Esophagus muscularis mucosa (tissue), 4 donors: ENCODE measurements around the gene ABI2.

Experiments
- CTCF ChIP-seq, 3 experiments: fragments of 200-600 bp in 2 of 3; fragments of 450-650 bp in 1 of 3; sonication (generic) in 2 of 3; IDR thresholded peaks; one replicate each; pipeline ENCODE4 v1.5.1; 2017 to 2019; ENCODE audit warnings: antibody characterized with exemption in 3 of 3, mild to moderate bottlenecking in 2 of 3, moderate library complexity in 1 of 3
- EP300 ChIP-seq: sonication (generic); formaldehyde crosslinking; IDR thresholded peaks from one replicate; pipeline ENCODE4 v1.6.1; 2017; ENCODE audit warnings: antibody characterized with exemption
- POLR2A ChIP-seq: fragments of 450-650 bp; IDR thresholded peaks from one replicate; pipeline ENCODE4 v1.6.1; 2017; ENCODE audit warnings: antibody characterized with exemption, moderate library complexity, mild to moderate bottlenecking, low read depth

- TF ChIP-seq CTCF (IDR thresholded peaks at IDR 0.05), result no peak
- no peak for TF ChIP-seq EP300
- no peak for TF ChIP-seq POLR2A
Observed at GRCh38 chr2:203352604-203353255, 24.5 kb downstream of the ABI2 start.
